ENCODE data around the gene ATG9B.

DNA sequence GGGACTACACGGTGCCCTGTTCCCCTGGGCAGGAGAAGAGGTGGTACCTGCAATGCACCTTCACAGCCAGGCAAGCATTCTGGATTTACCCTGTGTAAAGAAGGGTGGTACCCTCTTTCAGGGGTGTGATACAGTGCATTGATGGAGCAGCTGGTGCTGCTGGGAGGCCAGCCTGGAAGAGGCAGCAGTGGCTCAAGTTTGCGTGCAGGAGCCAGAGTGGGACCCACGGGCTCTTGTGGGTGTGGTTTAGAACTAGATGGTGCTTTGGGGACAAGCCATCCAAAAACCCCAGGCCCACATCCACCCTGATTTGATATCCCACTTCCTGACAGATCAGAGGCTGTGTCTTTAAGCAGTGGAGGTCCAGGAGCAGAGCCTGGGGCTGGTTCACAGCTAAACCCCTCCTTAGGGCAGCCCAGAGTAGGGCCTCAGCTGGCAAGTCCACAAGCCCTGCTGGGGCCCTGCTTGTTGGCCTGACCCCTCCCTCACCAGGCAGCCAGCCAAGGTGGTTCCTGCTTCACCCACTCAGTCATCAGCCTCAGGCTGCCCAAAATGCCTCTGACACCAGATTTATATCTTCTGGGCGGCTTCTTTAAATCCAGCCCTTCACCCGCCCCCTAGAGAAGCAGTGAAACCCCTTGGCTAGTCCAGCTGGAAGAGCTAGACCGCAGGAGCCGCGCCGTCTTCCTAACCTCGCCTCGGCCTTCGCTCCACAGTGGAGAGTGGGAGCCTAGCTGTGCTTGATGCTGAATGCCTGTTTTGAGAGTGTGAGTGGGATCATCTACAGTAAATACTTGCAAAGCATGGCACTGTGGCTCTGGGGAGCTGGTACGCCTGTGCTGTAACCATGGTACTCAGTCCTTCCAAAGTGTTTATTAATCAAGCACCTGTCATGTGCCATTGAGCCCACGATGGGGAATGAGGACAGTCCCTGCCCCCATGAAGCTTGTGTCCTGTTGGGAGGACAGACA is 22.6 kb upstream of the ATG9B start:
- TF ChIP-seq, protein P1, sequence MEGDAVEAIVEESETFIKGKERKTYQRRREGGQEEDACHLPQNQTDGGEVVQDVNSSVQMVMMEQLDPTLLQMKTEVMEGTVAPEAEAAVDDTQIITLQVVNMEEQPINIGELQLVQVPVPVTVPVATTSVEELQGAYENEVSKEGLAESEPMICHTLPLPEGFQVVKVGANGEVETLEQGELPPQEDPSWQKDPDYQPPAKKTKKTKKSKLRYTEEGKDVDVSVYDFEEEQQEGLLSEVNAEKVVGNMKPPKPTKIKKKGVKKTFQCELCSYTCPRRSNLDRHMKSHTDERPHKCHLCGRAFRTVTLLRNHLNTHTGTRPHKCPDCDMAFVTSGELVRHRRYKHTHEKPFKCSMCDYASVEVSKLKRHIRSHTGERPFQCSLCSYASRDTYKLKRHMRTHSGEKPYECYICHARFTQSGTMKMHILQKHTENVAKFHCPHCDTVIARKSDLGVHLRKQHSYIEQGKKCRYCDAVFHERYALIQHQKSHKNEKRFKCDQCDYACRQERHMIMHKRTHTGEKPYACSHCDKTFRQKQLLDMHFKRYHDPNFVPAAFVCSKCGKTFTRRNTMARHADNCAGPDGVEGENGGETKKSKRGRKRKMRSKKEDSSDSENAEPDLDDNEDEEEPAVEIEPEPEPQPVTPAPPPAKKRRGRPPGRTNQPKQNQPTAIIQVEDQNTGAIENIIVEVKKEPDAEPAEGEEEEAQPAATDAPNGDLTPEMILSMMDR (IDR thresholded peaks at IDR 0.05): no peak
- no peak for TF ChIP-seq EZH2 (IDR thresholded peaks at IDR 0.05; ENCODE audit: borderline replicate concordance, insufficient read depth, low read depth, low read length, poor library complexity, severe bottlenecking)
